HG02884 (cell line): ENCODE data around the gene TULP1.
A peak's percentile ranks its signal among the peaks of the same experiment; 100 is the strongest.

Source experiments
- ATAC-seq: cut with Tn5 transposase; IDR thresholded peaks from one replicate; pipeline ENCODE4 v1.9.1; 2021; ENCODE audit warnings: mild to moderate bottlenecking, moderate library complexity; ENCODE audit not compliant: unreplicated experiment

TULP1 gene

GRCh38 chr6:35468181-35468979 lies 44.3 kb downstream of the TULP1 start, which contains the start of gene RPL10A:
Gene RPL10A (plus strand): TSS chr6:35468401. CDS start chr6:35468435, 34 bp downstream.
- ATAC-seq: peak; percentile 61

- no peak for ATAC-seq
These were observed 47.0 kb downstream of the TULP1 start for GRCh38 chr6:35465646-35466045.

GRCh38 chr6:35463292-35463691 lies 49.4 kb downstream of the TULP1 start:
- no peak for ATAC-seq

- no peak for ATAC-seq
These were observed 51.4 kb downstream of the TULP1 start for GRCh38 chr6:35461270-35461669.

GRCh38 chr6:35457907-35458306 lies 54.8 kb downstream of the TULP1 start:
- ATAC-seq: no peak

GRCh38 chr6:35454391-35455110 lies 58.1 kb downstream of the TULP1 start:
- no peak for ATAC-seq

GRCh38 chr6:35453236-35453635 lies 59.5 kb downstream of the TULP1 start:
- ATAC-seq: no peak

- ATAC-seq: peak; percentile 85
These were observed 60.3 kb downstream of the TULP1 start, which contains the start of gene FANCE for GRCh38 chr6:35452183-35453090. Gene FANCE (plus strand): TSS chr6:35452338. CDS start chr6:35452546, 208 bp downstream.

- ATAC-seq: no peak
These were observed 61.1 kb downstream of the TULP1 start for GRCh38 chr6:35451354-35452182.

GRCh38 chr6:35449287-35449881 lies 63.3 kb downstream of the TULP1 start:
- no peak for ATAC-seq

- no peak for ATAC-seq
These were observed 64.5 kb downstream of the TULP1 start for GRCh38 chr6:35448191-35448590.
